ENCODE results near the gene HOXC6.

The HOXC6 gene

GRCh38 chr12:54033106-54033979, 5.1 kb downstream of the HOXC6 start:
- no peaks in the 10 kb centered on the region for H3K36me3 Mint-ChIP-seq (ENCODE audit: low read depth)
- peak overlapping the region; percentile 62 for H3K4me3 Mint-ChIP-seq
- peaks cover 22% of the 10 kb centered on the region for H3K4me1 Mint-ChIP-seq
- ATAC-seq (peak; percentile 30), DNase-seq (no peak)
- H3K27me3 Mint-ChIP-seq = peaks cover 79% of the 10 kb centered on the region
- H3K9me3 Mint-ChIP-seq = no peaks in the 10 kb centered on the region
- no peak overlapping the region for H3K27ac Mint-ChIP-seq

- H3K9me3 Mint-ChIP-seq = no peaks in the 10 kb centered on the region
- ATAC-seq (no peak), DNase-seq (no peak)
- peaks cover 19% of the 10 kb centered on the region for H3K4me1 Mint-ChIP-seq
- peak overlapping the region; percentile 39 for H3K4me3 Mint-ChIP-seq
- H3K36me3 Mint-ChIP-seq (ENCODE audit: low read depth) = no peaks in the 10 kb centered on the region
- peaks cover 82% of the 10 kb centered on the region for H3K27me3 Mint-ChIP-seq
- no peak overlapping the region for H3K27ac Mint-ChIP-seq
Measured at GRCh38 chr12:54033980-54034784, 5.9 kb downstream of the HOXC6 start.

- H3K27me3 Mint-ChIP-seq = peaks cover 83% of the 10 kb centered on the region
- no peaks in the 10 kb centered on the region for H3K9me3 Mint-ChIP-seq
- H3K4me3 Mint-ChIP-seq = no peak overlapping the region
- H3K36me3 Mint-ChIP-seq (ENCODE audit: low read depth) = no peaks in the 10 kb centered on the region
- DNase-seq (no peak), ATAC-seq (no peak)
- H3K4me1 Mint-ChIP-seq = peaks cover 16% of the 10 kb centered on the region
- H3K27ac Mint-ChIP-seq = no peak overlapping the region
Measured at GRCh38 chr12:54034785-54035310, 6.6 kb downstream of the HOXC6 start.

GRCh38 chr12:54035568-54036264, 7.5 kb downstream of the HOXC6 start:
- no peak overlapping the region for H3K27ac Mint-ChIP-seq
- no peak for ATAC-seq
- H3K27me3 Mint-ChIP-seq = peaks cover 86% of the 10 kb centered on the region
- H3K9me3 Mint-ChIP-seq = no peaks in the 10 kb centered on the region
- no peaks in the 10 kb centered on the region for H3K36me3 Mint-ChIP-seq (ENCODE audit: low read depth)
- DNase-seq = no peak
- peaks cover 16% of the 10 kb centered on the region for H3K4me1 Mint-ChIP-seq
- H3K4me3 Mint-ChIP-seq = no peak overlapping the region

- Mint-ChIP-seq H3K27ac (no peak overlapping the region), H3K36me3 (ENCODE audit: low read depth) (no peaks in the 10 kb centered on the region), H3K9me3 (no peaks in the 10 kb centered on the region), H3K4me1 (peaks cover 16% of the 10 kb centered on the region), H3K4me3 (no peak overlapping the region), H3K27me3 (peaks cover 83% of the 10 kb centered on the region)
- no peak for DNase-seq
- peak; percentile 52 for ATAC-seq
Measured at GRCh38 chr12:54036620-54037359, 8.6 kb downstream of the HOXC6 start.

GRCh38 chr12:54037360-54038283, 9.4 kb downstream of the HOXC6 start:
- Mint-ChIP-seq H3K9me3 (no peaks in the 10 kb centered on the region), H3K27me3 (peaks cover 83% of the 10 kb centered on the region), H3K4me1 (peaks cover 15% of the 10 kb centered on the region), H3K36me3 (ENCODE audit: low read depth) (no peaks in the 10 kb centered on the region), H3K27ac (no peak overlapping the region), H3K4me3 (no peak overlapping the region)
- ATAC-seq (no peak), DNase-seq (no peak)

- no peak overlapping the region for H3K27ac Mint-ChIP-seq
- ATAC-seq (no peak), DNase-seq (no peak)
- no peaks in the 10 kb centered on the region for H3K9me3 Mint-ChIP-seq
- H3K27me3 Mint-ChIP-seq = peaks cover 83% of the 10 kb centered on the region
- peaks cover 7% of the 10 kb centered on the region for H3K4me1 Mint-ChIP-seq
- H3K4me3 Mint-ChIP-seq = no peak overlapping the region
- no peaks in the 10 kb centered on the region for H3K36me3 Mint-ChIP-seq (ENCODE audit: low read depth)
Measured at GRCh38 chr12:54038284-54038870, 10.1 kb downstream of the HOXC6 start.

GRCh38 chr12:54038871-54039414, 10.7 kb downstream of the HOXC6 start:
- H3K9me3 Mint-ChIP-seq = no peaks in the 10 kb centered on the region
- ATAC-seq (no peak), DNase-seq (no peak)
- peaks cover 4% of the 10 kb centered on the region for H3K4me1 Mint-ChIP-seq
- H3K4me3 Mint-ChIP-seq = no peak overlapping the region
- no peaks in the 10 kb centered on the region for H3K36me3 Mint-ChIP-seq (ENCODE audit: low read depth)
- H3K27ac Mint-ChIP-seq = no peak overlapping the region
- H3K27me3 Mint-ChIP-seq = peaks cover 85% of the 10 kb centered on the region

GRCh38 chr12:54039417-54040147, 11.3 kb downstream of the HOXC6 start:
- DNase-seq = no peak
- Mint-ChIP-seq H3K27ac (no peak overlapping the region), H3K36me3 (ENCODE audit: low read depth) (no peaks in the 10 kb centered on the region), H3K4me1 (peaks cover 4% of the 10 kb centered on the region), H3K27me3 (peaks cover 87% of the 10 kb centered on the region), H3K4me3 (no peak overlapping the region), H3K9me3 (no peaks in the 10 kb centered on the region)
- no peak for ATAC-seq

- Mint-ChIP-seq H3K9me3 (no peaks in the 10 kb centered on the region), H3K27me3 (peaks cover 88% of the 10 kb centered on the region), H3K36me3 (ENCODE audit: low read depth) (no peaks in the 10 kb centered on the region), H3K27ac (no peak overlapping the region), H3K4me3 (no peak overlapping the region), H3K4me1 (peaks cover 3% of the 10 kb centered on the region)
- no peak for ATAC-seq
- DNase-seq = no peak
Measured at GRCh38 chr12:54040148-54040494, 11.9 kb downstream of the HOXC6 start.

- no peak overlapping the region for H3K27ac Mint-ChIP-seq
- no peaks in the 10 kb centered on the region for H3K9me3 Mint-ChIP-seq
- no peak for DNase-seq
- H3K36me3 Mint-ChIP-seq (ENCODE audit: low read depth) = no peaks in the 10 kb centered on the region
- no peak for ATAC-seq
- H3K4me1 Mint-ChIP-seq = peaks cover 3% of the 10 kb centered on the region
- H3K27me3 Mint-ChIP-seq = peaks cover 88% of the 10 kb centered on the region
- H3K4me3 Mint-ChIP-seq = no peak overlapping the region
Measured at GRCh38 chr12:54040648-54041047, 12.4 kb downstream of the HOXC6 start.

GRCh38 chr12:54041097-54041690, 13.0 kb downstream of the HOXC6 start:
- ATAC-seq (no peak), DNase-seq (no peak)
- no peak overlapping the region for H3K27ac Mint-ChIP-seq
- H3K36me3 Mint-ChIP-seq (ENCODE audit: low read depth) = no peaks in the 10 kb centered on the region
- H3K4me3 Mint-ChIP-seq = no peak overlapping the region
- peaks cover 3% of the 10 kb centered on the region for H3K4me1 Mint-ChIP-seq
- H3K27me3 Mint-ChIP-seq = peaks cover 89% of the 10 kb centered on the region
- no peaks in the 10 kb centered on the region for H3K9me3 Mint-ChIP-seq
